ENCODE data around the gene IRX3. TPM values are rescaled to one million over a fixed set of nuclear protein-coding genes. Genes with fewer than 3 reads are reported as not detected.

The IRX3 gene
- total RNA-seq (37.9 TPM), polyA plus RNA-seq (ENCODE audit: insufficient read depth, low read depth, low replicate concordance) (13.5 TPM)
- long read RNA-seq, donor 1, partial matches to known transcripts = 25 of 27 reads
- long read RNA-seq, donor 1, other reads (novel, unspliced or antisense) = 0 of 27 reads
- long read RNA-seq, donor 2, transcript IRX3-201 (4 exons, 2,601 nt) = major isoform, 5 of 5 reads
- long read RNA-seq, donor 2, partial matches to known transcripts = 0 of 5 reads
- long read RNA-seq, donor 2, other reads (novel, unspliced or antisense) = 0 of 5 reads
- long read RNA-seq, donor 3, transcript IRX3-201 (4 exons, 2,601 nt) = major isoform, 5 of 12 reads
- long read RNA-seq, donor 3, partial matches to known transcripts = 7 of 12 reads
- long read RNA-seq, donor 3, other reads (novel, unspliced or antisense) = 0 of 12 reads
- long read RNA-seq, donor 4, transcript IRX3-201 (4 exons, 2,601 nt) = major isoform, 6 of 13 reads
- long read RNA-seq, donor 4, partial matches to known transcripts = 7 of 13 reads
- long read RNA-seq, donor 4, other reads (novel, unspliced or antisense) = 0 of 13 reads
- long read RNA-seq, donor 5 = 0 reads
- long read RNA-seq, donor 6, partial matches to known transcripts = 0 of 2 reads
- long read RNA-seq, donor 6, other reads (novel, unspliced or antisense) = 0 of 2 reads
- long read RNA-seq, donor 7, transcript IRX3-201 (4 exons, 2,601 nt) = major isoform, 39 of 86 reads
- long read RNA-seq, donor 7, partial matches to known transcripts = 34 of 86 reads
- long read RNA-seq, donor 7, other reads (novel, unspliced or antisense) = 13 of 86 reads
- long read RNA-seq, donor 8, partial matches to known transcripts = 23 of 24 reads
- long read RNA-seq, donor 8, other reads (novel, unspliced or antisense) = 0 of 24 reads
- long read RNA-seq, donor 9, partial matches to known transcripts = 7 of 9 reads
- long read RNA-seq, donor 9, other reads (novel, unspliced or antisense) = 0 of 9 reads
- long read RNA-seq, donor 10, partial matches to known transcripts = 28 of 31 reads
- long read RNA-seq, donor 10, other reads (novel, unspliced or antisense) = 0 of 31 reads

- FAIRE-seq (no peak), DNase-seq (peak; percentile 87 to 96 (median 91))
- intact Hi-C loops (cut with DNase I) = no loop called here
- H3K4me1 ChIP-seq (ENCODE audit: control insufficient read depth in 2 of 3, insufficient read depth in 2 of 3, low read depth in 1 of 3, low read length in 3 of 3) = peaks cover 0 to 10% (median 0%) of the 10 kb centered on the region in 3 donors
- peak within 1 kb of the TSS; percentile 81 to 91 for H3K27ac ChIP-seq (ENCODE audit: low read depth in 2 of 2, low read length in 2 of 2)
- H3K4me3 ChIP-seq (ENCODE audit: low read length in 3 of 3) = peak within 1 kb of the TSS; percentile 75 to 83 (median 77)
- peaks cover 24% of the 10 kb centered on the region for H3K27me3 ChIP-seq (ENCODE audit: control insufficient read depth, insufficient read depth, low read length)
- no peaks in the 10 kb centered on the region for H3K36me3 ChIP-seq (ENCODE audit: control insufficient read depth in 2 of 3, insufficient read depth in 3 of 3, low read length in 3 of 3)
- H3K9me3 ChIP-seq (ENCODE audit: control insufficient read depth in 2 of 3, insufficient read depth in 1 of 3, low read length in 3 of 3) = no peaks in the 10 kb centered on the region
- H3K9ac ChIP-seq (ENCODE audit: low read length in 3 of 3) = peak within 1 kb of the TSS in 2 of 3 donors; percentile 34 to 61
- TF ChIP-seq CTCF (IDR thresholded peaks at IDR 0.05; ENCODE audit: borderline replicate concordance, extremely low read depth, insufficient read depth) = no peak
Observed at GRCh38 chr16:54286366-54287130, at the start of gene IRX3. Gene IRX3 (minus strand): TSS chr16:54286787. CDS start chr16:54286050, 737 bp downstream.

DNA sequence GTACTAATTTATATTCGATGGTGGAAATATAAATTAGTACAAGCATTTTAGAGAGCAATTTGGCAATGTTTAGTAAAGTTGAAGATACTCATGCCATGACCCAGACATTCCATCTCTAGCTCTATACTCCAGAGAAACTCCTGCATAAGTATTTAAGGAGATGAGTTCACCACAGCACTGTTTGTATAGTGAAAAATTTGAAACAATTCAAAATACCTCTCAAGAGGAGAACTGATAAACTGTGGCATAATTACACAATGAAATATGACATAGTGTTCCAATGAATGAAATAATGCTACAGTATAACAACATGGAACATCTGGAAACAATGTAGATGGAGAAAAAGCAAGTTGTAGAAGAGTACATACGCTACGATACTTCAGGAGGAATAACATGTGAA is 48.6 kb upstream of the IRX3 start:
- no peak for FAIRE-seq

More for the DNA sequence above, 48.6 kb upstream of the IRX3 start:
- H3K9ac ChIP-seq (ENCODE audit: low read length in 3 of 3) = no peak overlapping the region
- H3K27ac ChIP-seq (ENCODE audit: low read depth in 2 of 2, low read length in 2 of 2) = no peak overlapping the region
- no peaks in the 10 kb centered on the region for H3K4me1 ChIP-seq (ENCODE audit: control insufficient read depth in 2 of 3, insufficient read depth in 2 of 3, low read depth in 1 of 3, low read length in 3 of 3)
- H3K27me3 ChIP-seq (ENCODE audit: control insufficient read depth, insufficient read depth, low read length) = no peaks in the 10 kb centered on the region
- intact Hi-C loops (cut with DNase I) = no loop called here
- no peaks in the 10 kb centered on the region for H3K36me3 ChIP-seq (ENCODE audit: control insufficient read depth in 2 of 3, insufficient read depth in 3 of 3, low read length in 3 of 3)
- H3K9me3 ChIP-seq (ENCODE audit: control insufficient read depth in 2 of 3, insufficient read depth in 1 of 3, low read length in 3 of 3) = no peaks in the 10 kb centered on the region
- no peak for TF ChIP-seq CTCF (IDR thresholded peaks at IDR 0.05; ENCODE audit: borderline replicate concordance, extremely low read depth, insufficient read depth)
- no peak overlapping the region for H3K4me3 ChIP-seq (ENCODE audit: low read length in 3 of 3)
- no peak for DNase-seq

All from kidney (tissue), 22 donors.